ENCODE measurements around the gene PIK3AP1.
"Not testable (repeated sequence)": the region's sequence is repeated elsewhere in the genome, so short reads cannot be mapped to it uniquely, and the experiment has no call there.

The PIK3AP1 gene

GRCh38 chr10:96719850-96720421 is 378 bp downstream of the PIK3AP1 start:
- peak; percentile 74 for DNase-seq

DNA sequence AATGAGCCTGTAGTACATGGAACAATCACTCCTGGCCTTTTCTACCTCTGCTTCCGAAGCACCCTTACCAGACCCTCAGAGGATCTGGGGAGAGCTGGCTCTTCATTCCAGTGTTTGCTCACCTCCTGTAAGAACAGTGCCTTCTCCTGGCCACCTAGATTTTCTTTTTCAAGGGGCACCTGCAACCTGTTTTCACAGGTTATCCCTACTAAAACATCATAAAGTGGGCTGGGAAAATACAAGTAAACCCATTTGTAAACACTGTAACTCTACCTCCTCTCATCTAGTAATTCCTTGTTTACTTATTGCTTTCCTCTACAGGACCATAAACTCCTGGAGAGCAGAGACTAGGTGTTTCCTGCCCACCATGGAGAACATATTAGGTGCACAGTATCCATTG is 1.1 kb downstream of the PIK3AP1 start:
- DNase-seq, result no peak

DNA sequence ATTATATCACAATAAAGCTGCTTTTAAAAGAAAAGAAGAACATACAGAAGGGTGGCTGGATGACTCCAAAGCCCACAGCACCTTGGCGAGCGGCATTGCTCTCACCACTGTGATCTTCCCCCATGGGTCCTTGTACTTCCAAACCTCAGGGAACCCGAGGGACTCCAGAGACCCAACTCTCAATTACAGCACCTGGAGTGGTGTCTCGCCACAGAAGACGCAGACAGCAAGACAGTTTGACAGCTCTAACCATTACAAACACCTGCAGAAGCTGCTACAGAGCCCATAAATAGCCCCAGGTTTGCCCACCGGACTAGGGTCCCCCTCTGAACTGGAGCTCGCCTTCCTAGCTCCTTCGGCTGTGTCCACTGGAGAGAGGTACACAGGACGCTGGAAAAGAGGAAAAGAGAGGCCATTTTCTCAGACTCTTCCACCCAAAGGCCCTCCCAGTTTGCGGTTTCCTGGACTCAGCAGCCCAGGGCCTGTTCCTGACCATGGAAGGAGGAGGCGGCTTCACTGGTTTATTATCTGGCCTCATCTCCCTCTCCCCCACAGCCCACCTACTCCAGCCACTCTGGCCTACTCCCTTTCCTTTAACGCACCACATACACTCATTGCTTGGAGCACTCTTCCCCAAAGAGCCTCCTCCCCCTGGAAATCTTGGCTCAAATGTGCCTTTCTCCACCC is 1.9 kb downstream of the PIK3AP1 start:
- DNase-seq, result no peak

DNA sequence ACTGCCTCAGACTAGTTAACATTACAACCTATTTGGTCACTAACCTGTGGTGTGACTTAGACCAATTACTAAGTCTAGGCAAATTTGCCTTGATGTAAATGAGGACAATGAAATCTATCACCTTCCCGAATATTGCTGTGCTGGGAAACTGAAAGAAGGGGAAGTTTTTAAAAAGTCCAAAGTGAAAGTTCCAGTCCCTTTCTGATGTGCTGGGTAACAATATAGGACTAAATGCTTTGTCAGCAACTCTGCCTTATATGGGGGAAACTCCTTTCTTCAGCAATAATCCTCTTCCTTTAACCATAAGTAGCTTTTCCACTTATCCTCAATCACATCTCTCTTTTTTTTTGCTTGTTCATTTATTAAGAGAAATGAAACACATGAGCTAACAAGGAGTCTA is 3.9 kb downstream of the PIK3AP1 start:
- DNase-seq, result no peak

GRCh38 chr10:96714746-96715255 is 5.5 kb downstream of the PIK3AP1 start:
- no peak for DNase-seq

DNA sequence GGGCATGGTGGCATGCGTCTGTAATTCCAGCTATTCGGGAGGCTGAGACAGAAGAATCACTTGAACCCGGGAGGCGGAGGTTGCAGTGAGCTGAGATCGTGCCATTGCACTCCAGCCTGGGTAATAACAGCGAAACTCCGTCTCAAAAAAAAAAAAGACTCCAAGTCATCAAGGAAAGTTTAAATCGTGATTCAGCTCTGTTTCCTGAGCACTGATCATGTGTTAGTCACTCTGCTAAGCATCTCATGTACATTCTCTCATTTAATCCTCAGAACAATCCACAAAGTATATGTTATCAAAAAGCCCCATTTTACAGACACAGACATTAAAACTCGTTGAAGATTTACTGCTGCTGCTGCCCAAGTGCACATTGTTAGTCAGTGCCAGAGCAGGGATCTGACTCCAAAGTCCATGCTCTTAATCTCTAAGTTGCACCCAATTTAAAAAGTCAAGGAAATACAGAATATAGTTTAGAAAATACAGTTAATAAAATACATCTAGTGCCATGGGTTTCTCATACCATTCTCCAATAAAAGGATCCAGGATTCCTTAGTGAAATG is 6.2 kb downstream of the PIK3AP1 start:
- DNase-seq, result no peak

- no peak for DNase-seq
These were observed 7.5 kb downstream of the PIK3AP1 start for GRCh38 chr10:96712662-96713271.

DNA sequence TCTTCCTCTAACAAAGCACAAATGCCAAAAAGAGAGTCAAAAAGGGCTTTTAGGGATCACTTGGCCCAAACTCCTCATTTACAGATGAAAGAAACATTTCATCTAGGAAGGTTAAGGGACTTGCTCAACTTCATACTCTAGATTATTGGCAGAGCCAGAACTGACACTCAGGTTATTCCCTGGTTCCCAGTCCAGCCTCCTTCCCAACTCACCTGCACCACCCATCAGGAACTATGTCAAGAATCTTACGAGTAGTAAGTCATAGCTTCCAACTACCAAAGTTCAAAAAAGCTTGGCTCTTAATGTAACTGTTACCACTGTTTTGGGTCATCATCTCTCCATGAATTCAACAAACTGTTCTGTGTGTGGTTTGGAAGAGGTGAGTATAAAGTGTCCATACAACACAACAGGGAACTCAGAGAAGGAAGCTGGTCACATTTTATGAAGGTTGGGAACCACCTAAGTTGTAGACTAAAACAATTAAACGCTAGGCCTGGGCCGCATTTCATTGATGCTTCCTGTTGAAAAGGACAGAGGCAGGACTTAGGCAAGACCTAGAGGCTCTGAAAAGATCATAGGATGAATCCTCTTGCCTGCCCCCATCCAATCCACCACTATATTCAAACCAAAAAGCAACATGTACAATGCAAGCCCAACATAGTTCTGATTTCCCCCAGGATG is 9.1 kb downstream of the PIK3AP1 start:
- no peak for DNase-seq

- DNase-seq, result no peak
These were observed 10.8 kb downstream of the PIK3AP1 start for GRCh38 chr10:96709525-96709924.

DNA sequence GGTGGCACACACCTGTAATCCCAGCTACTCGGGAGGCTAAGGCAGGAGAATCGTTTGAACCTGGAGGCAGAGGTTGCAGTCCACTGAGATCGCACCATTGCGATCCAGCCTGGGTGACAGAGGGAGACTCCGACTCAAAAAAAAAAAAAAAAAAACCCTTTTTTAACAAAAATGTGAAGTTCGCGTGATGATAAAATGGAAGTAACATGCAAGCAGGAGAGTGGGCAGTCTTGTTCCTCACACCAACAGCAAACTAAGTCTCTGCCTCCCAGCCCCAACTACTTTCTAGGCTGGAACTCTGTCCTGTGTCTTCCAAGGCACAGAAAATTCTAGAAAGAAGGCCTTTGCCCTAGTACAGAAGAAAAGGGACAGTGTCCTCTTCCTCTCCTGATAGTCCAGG is 11.3 kb downstream of the PIK3AP1 start:
- no peak for DNase-seq

GRCh38 chr10:96708456-96708855 is 11.9 kb downstream of the PIK3AP1 start:
- no peak for DNase-seq

DNA sequence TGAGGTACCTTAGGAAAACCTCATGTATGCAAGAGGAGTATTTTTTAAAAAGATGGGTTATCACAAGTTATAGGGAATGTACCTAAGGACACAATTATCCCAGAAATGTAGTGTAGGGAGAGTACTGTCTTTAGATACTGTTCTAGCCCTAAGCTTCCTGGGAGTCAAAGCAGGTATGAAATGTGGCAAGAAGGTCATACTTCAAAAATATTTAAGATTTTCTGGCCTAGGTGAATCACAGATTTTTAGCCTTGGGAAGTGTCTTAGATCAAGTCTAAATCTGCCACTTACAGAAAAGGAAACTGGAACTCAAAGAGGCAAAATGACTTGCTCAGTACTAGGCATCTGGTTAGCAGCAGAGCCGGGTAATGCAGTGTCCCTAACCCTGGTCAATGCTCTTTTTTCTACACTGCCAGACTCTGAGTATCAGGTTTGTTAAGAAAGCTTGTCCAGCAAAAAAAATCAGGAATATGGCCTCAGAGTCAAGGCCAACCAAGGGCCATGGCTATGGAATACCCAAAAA is 13.9 kb downstream of the PIK3AP1 start:
- no peak for DNase-seq

- no peak for DNase-seq
These were observed 15.2 kb downstream of the PIK3AP1 start for GRCh38 chr10:96705134-96705533.

GRCh38 chr10:96704563-96704962 is 15.8 kb downstream of the PIK3AP1 start:
- DNase-seq, result no peak

GRCh38 chr10:96703358-96703757 is 17.0 kb downstream of the PIK3AP1 start:
- no peak for DNase-seq

DNA sequence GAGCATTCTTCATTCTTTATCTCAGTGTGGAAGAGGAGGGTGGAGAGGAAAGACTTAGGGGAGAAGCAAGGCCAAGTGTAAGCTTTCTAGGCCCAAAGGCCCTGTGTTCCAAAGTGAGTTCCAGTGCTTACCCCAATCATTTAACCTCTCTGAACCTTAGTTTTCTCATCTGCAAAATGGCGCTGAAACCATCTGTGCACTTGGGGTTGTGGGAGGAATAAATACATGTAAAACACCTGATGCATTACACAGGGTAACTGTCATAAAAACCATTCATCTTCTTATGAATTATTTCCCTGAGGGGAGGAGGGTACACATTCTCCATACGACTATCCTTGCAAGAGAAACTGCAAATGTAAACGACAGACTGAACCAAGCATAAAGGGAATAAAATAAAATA is 19.0 kb downstream of the PIK3AP1 start:
- no peak for DNase-seq

- no peak for DNase-seq
These were observed 19.8 kb downstream of the PIK3AP1 start for GRCh38 chr10:96700374-96701099.

DNA sequence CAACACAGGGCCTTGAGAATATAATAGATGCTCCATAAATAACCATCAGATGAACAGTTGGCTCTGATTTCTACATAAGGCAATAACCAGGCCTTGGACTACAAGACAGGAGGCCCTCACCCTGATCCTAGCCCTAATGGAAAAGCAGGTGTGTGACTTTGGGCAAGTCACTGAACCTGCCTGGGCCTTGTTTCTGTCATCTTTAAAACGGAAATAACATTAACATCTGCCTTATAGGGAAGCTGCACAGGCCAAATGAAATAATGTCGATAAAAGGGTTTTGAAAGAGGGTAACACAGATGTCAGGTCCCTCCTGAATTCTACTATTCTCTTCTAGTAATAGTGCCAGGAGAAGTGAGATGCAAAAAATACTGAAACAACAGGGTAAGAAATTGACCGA is 20.7 kb downstream of the PIK3AP1 start:
- no peak for DNase-seq

GRCh38 chr10:96698305-96698704 is 22.0 kb downstream of the PIK3AP1 start:
- DNase-seq, result not testable (repeated sequence)

DNA sequence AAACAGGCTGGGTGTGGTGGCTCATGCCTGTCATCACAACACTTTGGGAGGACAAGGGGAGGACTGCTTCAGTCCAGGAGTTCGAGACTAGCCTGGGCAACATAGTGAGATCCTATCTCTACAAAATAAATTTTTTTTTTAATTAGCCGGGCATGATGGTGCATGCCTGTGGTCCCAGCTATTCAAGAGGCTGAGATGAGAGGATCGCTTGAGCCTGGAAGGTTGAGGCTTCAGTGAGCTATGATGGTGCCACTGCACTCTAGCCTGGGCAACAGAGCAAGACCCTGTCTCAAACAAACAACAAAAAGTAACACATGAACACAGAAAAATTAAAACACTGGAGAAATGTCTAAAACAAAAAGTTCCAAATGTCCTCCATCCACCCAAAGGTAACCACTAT is 22.9 kb downstream of the PIK3AP1 start:
- no peak for DNase-seq

- DNase-seq, result no peak
These were observed 23.4 kb downstream of the PIK3AP1 start for GRCh38 chr10:96696845-96697425.
